ENCODE data around the gene LILRA1.
"Not testable (repeated sequence)": the region's sequence is repeated elsewhere in the genome, so short reads cannot be mapped to it uniquely, and the experiment has no call there.

The LILRA1 gene

DNA sequence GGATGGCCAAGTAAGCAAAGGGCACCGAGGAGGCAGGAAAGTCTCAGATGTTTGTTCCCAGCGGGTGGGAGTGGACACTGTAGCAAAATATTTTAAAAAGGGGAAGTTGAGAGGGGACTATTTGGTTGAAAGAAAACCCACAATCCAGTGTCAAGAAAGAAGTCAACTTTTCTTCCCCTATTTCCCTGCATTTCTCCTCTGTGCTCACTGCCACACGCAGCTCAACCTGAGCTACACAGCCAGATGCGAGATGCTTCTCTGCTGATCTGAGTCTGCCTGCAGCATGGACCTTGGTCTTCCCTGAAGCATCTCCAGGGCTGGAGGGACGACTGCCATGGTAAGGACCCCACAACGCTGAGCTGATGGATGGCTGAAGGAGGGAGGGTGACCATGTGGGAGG is at the start of gene LILRA1:
Gene LILRA1 (plus strand): TSS at position 188 of the 400 bp plus-strand sequence. CDS start 613 bp downstream, outside the sequence.
- DNase-seq, result not testable (repeated sequence)

DNA sequence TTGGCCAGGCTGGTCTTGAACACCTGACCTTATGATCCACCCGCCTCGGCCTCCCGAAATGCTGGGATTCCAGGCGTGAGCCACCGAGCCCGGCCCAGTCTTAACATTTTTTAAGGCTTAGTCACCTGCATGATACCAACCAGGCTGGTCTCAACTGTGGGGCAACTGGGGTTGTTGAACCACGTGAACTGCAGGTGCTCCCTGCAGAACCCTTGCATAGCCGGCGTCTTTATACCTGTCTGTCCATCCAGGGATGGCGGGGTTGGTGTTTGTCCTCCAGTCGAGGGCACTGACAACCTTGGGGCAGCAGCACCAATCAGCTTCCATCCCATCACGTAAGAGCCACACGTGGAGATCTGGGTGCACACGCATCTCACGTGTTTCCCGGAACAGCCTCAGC is 44.6 kb upstream of the LILRA1 start:
- no peak for DNase-seq

DNA sequence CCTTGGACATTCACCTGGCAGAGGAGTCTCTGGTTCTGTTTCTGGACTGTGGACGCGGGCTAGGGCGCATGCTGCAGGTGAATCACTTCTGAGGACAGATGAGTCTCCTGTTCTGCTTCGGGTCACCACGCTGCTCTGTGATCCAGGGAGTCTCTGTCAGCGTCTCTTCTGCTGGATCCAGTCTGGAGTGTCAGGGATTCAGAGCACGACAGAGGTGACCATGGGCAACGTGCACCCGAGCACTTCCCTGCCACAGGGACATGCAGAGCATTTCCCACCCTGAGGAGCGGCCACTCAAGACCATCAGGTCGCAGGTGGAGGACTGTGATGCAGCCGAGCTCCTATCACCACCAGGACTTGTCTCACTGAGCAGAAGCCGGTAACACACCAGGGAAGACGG is 44.2 kb upstream of the LILRA1 start:
- no peak for DNase-seq

DNA sequence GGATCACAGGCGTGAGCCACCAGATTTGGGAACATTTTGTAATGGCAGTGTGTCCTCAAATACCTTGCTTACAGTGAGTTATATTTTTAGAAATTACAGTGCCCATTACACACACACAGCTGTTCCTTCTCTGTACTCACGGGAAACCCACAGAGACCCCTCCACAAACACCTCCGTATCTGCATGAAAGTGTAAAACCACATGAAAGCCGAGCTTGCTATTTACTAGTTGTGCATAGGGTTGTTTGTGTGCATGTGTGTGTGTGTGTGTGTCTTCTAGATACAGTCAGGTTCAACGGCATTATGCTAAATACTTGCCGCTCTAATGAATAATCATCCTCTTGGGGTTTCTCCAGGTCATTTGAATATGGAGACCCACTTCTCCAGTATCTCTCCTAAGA is 42.1 kb upstream of the LILRA1 start:
- DNase-seq, result no peak

DNA sequence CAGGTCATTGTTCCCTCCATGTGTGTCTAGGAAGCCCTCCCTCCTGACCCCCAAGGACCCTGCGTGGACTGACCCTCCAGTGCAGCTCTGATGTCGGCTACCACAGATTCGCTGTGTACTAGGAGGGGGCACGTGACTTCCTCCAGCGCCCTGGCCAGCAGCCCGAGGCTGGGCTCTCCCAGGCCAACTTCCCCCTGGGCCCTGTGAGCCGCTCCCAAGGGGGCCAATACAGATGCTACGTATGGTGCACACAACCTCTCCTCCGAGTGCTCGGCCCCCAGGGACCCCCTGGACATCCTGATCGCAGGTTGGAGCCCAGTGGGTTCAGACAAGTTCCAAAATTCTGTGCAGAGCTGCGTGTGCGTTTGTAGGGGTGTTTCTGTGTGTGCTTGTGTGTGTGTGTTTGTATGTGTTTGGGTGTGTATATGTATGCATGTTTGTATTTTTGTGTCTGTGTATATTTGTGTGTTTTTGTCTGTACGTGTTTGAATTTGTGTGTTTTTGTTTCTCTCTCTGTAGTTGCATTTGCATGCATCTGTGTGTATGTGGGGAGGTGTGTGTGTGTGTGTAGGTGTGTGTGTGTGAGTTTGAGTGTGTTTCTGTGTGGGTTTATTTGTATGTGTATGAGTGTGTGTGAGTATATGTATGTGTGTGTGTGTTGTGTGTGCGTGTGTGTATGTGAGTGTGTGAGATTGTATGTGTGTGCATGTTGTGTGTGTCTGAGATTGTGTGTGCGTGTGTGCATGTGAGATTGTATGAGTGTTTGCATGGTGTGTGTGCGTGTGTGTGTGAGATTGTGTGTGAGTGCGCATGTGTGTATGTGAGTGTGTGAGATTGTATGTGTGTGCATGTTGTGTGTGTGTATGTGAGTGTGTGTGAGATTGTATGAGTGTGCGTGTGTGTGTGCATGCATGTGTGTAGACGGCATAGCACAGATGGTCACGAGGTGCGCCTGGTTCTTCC is 41.2 kb upstream of the LILRA1 start:
- DNase-seq, result no peak

DNA sequence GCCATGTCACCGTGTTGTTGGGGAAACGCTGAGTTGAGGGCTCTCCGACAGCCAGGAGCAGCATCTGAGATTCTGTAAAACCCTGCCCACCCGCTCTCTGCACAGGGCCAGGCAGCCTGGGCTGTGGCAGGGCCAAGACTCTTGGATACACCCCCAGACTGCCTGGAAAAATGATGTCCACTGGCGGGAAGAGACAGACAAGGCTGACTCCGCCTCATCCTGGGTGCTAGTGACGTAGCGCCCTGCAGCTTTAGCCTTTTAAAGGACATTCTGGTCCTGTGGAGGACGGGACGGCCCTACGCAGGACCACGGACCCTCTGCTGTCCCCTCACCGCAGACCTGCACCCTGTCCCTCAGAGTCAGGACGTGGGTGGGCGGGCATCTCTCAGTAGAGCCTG is 40.5 kb upstream of the LILRA1 start:
- no peak for DNase-seq

DNA sequence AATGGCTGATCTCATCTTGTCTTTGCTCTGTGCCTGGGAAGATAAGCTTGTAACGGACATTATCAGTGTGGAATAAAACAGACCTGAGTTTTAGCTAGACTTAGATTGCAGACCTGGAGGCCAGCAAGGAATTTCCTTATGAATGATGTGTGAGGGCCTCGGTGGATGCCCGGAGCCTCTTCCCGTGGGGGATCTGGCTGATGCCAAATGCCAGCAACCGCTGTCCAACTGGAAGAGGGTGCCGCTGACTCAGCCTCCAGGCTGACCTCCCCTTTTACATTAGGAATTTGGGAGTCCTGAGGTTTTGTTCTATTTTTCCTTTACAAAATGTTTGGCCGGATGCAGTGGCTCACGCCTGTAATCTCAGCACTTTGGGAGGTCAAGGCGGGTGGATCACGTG is 39.4 kb upstream of the LILRA1 start:
- no peak for DNase-seq

DNA sequence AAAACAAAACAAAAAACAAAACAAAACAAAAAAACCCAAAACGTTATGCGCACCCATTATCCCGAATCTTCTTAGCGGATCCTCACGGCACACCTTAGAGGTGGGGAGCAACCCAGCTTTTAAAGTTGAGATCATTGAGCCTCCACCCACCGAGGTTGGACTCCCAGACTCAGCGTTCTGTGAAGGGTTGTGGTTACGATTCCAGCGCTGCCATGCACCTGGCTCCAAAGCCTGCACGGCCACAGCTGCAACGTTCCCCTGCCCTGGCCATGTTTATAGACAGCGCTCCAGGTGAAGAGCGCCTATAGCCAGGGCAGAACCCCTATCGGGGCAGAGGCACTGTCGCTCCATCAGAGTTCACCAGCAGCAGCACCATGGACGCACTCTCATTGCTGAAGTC is 38.5 kb upstream of the LILRA1 start:
- no peak for DNase-seq

DNA sequence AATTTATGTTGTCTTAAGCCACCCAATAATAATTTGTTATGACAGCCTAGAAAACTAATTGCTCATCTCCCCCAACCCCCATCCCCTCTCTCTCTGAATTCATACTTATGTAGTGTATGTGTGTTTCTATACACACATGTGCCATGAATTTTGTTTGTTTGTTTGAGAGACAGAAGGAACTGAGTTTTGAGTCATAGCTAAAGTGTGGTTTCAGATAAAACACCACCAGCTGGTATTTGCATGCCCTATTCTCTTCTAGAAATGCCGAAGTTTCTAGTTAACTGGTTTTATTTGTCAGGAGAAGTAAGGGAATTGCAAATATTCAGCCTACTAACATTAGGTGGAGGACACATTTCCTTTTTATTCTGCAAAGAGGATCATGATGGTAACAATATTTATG is 37.2 kb upstream of the LILRA1 start:
- no peak for DNase-seq

DNA sequence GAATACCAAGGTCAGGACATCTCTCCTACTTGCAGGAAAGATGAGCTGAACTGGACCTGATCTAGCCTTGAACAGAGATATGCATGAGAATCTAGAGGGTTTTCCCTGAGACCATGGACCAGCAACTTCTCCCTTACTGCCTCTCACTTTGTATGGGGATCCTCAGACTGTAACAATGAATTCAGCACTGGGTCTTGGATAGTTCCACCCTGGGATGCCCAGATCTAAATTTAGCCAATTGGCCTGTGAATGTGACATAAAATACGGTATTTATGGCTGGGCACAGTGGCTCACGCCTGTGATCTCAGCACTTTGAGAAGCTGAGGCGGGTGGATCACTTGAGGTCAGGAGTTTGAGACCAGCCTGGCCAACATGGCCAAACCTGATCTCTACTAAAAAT is 35.1 kb upstream of the LILRA1 start:
- no peak for DNase-seq

DNA sequence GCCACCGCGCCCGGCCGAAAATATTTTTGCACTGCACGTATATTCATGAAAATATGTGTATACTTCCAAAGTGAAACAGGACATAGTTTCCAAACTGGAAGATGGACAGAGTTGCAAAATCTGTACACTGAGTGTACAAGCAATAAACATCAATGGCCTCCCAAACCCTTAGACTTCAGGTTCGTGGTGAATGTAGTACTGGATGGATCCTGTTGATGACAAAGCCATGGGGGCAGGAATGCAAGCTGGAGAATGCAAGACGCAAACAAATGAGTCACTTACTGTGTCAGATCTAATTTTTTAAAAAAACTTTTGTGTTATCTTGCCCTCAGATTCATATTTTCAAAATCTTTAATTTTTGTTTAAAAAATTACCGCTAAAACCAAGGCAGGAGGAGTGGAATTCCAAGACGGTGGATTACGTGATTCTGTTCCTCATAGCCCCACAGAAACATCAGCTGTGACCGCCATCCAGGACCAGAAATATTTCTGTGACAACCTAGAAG is 32.5 kb upstream of the LILRA1 start:
- DNase-seq, result no peak

DNA sequence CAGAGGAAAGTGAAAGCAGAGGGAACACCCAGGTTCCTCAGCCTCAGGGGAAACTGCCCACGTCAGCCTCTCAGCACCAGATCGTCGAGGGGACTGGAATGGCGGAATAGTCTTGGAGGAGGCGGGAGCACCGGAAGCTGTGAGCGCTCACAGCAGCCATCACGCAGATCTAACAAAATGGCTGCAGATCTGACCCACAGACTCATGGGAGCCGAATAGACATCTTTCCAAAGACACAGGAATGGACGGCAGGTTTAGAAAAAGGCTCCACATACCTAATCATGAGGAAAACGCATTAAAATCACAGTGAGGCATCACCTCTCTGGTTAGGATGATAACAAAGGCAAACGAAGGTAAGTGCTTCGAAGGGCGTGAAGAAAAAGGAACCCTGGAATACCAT is 31.6 kb upstream of the LILRA1 start:
- no peak for DNase-seq

DNA sequence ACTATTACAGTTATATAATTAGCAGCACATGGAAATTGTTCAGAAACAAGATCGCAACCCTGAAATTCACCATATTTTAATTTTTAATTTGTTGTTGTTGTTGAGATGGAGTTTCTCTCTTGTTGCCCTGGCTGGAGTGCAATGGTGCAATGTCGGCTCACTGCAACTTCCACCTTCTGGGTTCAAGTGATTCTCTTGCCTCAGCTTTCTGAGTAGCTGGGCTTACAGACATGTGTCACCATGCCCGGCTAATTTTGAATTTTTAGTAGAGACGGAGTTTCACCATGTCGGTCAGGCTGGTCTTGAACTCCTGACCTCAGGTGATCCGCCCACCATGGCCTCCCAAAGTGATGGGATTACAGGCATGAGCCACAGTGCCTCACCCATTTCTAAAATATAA is 30.2 kb upstream of the LILRA1 start:
- not testable (repeated sequence) for DNase-seq

DNA sequence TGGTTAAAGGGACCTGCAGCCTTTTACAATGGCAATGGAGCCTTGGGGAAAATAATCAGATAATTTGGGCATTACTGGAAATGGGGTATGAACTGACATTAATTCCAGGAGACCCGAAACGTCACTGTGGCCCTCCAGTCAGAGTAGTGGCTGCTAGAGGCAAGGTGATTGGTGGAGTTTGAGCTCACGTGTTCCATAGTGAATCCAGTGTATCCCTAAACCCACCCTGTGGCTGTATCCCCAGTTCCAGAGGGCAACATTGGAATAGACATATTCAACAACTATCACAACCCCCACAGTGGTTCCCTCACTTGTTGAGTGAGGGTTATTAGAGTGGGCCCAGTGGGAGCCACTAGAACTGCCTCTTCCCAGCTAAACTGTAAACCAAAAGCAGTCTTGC is 23.1 kb upstream of the LILRA1 start:
- no peak for DNase-seq

DNA sequence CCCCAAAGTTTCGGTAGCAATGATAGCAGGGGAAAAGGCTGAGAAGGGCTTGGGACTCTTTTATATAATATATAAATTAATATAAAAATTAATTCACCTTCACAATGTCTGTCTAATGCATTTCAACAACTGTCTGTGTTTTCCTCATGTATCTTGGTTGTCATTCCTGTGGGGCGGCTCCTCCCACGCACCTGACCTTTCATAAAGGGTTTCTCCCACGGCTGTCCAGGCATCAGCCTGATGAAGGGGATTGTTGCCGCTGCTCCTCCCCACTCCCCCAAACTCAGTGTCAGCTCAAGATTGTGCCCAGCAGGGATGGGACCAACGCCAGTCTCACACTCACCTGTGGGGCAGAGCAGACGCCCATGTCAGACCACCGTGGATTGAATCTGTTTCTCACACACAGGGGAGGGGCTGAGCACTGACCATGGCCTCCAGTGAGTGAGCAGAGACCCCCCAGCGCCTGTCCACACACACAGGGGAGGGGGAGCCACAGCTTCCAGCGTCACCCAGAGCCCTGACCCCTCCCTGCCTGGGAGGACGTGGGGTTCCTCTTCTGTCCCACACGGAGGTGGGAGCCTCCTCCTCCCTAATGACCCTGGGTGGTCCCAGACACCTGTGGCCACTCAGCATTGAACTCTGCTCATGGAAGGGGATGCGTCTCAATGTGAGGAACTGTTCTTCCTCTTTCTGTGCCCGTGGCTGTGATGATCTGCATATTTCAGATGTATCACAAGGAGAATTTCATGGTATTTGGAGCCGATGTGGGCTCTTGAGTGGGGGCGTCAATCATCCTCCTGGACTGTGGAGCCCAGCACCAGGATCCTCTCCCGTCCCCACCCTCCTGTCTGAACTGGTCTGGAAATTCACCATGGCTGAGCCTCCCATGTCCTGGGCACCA is 21.5 kb upstream of the LILRA1 start:
- DNase-seq, result not testable (repeated sequence)

DNA sequence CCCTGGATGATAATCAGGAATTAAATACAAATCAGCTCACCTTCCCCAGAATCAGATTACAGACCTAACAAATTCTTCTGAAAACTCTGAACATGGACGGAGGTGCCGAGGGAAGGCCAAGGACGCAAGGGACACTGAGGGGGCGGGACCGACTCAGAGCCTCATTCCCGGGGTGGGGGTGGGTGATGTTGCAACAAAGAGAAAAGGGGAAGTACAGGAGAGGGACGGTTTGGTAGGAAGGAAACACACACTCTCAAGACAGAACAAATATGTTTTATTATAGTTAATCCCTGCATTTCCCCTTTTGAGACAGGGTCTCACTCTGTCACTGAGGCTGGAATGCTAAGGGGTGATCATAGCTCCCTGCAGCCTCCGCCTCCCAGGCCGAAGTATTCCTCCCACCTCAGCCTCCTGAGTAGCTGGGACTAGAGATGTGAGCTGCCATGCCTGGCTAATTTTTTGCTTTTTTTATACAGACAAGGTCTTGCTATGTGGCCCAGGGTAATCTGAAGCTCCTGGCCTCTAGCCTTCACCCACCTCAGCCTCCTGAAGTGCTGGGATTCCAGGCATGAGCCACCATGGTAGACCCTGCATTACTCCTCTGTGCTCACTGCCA is 20.6 kb upstream of the LILRA1 start:
- no peak for DNase-seq

DNA sequence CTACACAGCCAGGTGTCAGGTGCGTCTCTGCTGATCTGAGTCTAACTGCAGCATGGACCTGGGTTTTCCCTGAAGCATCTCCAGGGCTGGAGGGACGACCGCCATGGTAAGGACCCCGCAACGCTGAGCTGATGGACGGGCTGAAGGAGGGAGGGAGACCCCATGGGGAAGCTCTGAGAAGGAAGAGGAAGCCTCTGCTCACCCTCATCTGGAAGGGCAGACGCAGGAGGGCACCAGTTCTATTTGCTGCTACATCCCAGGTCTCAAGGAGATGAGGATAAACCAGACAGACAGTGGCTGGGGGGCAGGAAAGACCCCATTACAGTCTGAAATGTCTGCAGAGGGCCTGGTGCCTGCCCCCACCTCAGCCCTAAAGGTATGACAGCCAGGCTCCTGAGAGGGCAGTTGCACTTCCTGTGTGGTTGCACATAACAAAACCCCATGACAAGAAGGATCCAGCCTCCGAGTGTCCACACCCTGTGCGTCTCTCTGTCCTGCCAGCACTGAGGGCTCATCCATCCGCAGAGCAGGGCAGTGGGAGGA is 20.0 kb upstream of the LILRA1 start, which contains the start of gene LILRA2:
Gene LILRA2 (plus strand): TSS at position 461 of the 543 bp plus-strand sequence. CDS start 89 bp downstream, outside the sequence.
- DNase-seq, result no peak

DNA sequence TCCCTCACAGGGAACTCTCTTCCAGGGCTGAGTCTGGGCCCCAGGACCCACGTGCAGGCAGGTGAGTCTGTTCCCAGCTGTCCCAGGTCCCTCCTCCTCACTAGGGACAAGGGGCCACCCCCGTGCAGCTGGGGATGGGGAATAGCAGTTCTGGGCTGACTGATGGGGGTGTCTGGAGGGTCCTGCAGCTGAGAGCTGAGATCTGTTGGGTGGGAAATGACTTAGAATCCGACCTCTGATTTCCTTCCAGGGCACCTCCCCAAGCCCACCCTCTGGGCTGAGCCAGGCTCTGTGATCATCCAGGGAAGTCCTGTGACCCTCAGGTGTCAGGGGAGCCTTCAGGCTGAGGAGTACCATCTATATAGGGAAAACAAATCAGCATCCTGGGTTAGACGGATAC is 19.4 kb upstream of the LILRA1 start:
- DNase-seq, result no peak

DNA sequence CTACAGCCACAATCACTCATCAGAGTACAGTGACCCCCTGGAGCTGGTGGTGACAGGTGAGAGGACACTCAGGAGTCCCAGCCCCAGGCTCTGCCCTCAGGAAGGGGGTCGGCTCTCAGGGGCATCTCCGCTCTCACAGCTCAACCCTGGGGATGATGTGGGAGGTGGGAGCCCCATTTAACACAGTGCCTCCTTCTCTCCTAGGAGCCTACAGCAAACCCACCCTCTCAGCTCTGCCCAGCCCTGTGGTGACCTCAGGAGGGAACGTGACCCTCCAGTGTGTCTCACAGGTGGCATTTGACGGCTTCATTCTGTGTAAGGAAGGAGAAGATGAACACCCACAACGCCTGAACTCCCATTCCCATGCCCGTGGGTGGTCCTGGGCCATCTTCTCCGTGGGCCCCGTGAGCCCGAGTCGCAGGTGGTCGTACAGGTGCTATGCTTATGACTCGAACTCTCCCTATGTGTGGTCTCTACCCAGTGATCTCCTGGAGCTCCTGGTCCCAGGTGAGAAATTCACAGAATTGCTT is 18.8 kb upstream of the LILRA1 start:
- DNase-seq, result no peak

DNA sequence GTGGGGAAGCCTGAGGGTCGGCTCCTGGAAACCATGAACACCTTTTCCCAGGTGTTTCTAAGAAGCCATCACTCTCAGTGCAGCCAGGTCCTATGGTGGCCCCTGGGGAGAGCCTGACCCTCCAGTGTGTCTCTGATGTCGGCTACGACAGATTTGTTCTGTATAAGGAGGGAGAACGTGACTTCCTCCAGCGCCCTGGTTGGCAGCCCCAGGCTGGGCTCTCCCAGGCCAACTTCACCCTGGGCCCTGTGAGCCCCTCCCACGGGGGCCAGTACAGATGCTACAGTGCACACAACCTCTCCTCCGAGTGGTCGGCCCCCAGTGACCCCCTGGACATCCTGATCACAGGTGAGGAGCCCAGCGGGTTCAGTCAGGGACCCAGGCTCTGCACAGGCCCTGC is 18.2 kb upstream of the LILRA1 start:
- not testable (repeated sequence) for DNase-seq

DNA sequence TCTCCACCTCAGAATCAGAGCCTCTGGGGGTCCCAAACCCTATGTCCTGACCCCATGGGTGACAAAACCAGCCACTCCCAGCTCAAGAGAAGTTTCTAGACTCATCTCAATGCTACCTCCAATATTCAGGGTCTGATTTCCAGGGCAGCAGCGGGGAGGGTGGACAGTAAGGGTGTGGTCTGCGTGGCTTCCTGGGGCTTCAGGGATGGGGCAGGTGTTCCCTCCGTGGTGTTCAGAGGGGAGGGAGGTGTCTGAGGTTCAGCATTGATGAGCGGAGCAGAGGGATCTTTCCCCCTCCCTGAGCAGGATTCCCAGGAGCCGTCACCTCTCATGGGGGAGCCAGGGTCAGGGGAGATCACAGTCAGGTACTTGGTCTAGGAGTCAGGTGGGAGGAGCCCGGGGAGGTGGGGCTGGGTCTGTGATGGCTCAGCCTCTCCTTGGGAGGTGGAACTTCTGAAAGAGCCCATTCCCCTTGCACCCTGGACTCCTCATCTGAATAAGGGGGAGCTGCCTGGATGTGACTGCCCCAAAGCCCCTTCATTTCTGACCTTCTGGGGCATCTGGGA is 16.9 kb upstream of the LILRA1 start:
- no peak for DNase-seq

DNA sequence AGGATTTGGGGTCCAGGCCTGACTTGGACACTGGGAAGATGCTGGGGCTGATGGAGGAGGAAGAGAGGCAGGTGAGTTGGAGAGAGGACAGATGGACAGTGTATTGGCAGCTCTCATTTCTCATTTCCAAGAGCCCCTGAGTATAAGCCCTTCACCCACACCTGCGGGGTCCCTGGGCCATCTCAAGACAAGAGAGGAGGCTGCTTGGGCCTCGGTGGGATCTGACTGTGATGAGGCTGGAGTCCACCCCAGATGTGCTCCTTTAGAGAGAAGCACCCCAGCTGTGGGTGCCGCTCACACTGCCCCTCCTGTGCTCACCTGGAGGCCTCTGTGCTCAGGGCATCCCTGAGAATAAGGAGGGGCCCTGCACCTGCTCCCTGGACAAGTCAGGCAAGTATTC is 16.1 kb upstream of the LILRA1 start:
- DNase-seq, result no peak
